GM19328 (cell line): ENCODE measurements around the gene HAVCR1.

Experiments used
- ATAC-seq: cut with Tn5 transposase; IDR thresholded peaks from one replicate; pipeline ENCODE4 v1.9.1; 2021; ENCODE audit warnings: mild to moderate bottlenecking, moderate library complexity; ENCODE audit not compliant: unreplicated experiment

HAVCR1 gene

DNA sequence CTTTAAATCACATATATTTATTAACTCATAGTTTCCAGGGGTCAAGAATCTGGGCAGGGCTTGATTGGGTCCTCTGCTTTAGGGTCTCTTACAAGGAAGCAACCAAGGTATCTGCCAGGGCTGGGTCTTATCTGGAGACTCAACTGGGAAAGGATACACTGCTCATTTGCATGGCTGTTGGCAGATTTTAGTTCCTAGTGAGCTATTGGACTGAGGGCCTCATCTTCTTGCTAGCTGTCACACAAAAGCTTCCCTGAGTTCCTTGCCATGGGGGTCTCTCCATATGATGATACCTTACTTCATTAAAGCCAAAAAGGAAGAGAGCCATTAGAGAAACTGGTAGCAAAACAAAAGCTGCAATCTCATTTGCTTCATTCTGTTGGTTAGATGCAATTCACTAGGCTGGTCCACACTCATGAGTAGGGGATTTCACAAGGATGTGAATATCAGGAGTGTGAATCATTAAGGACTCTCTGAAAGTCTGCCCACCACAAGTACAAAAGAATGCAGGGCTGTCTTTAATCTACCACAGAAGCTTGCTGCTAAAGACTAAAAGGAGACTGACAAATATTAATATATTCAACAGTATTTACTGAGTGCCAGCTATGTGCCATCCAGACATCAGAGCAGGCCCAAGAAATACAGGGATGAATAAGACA lies 53.9 kb downstream of the HAVCR1 start:
- no peak for ATAC-seq

DNA sequence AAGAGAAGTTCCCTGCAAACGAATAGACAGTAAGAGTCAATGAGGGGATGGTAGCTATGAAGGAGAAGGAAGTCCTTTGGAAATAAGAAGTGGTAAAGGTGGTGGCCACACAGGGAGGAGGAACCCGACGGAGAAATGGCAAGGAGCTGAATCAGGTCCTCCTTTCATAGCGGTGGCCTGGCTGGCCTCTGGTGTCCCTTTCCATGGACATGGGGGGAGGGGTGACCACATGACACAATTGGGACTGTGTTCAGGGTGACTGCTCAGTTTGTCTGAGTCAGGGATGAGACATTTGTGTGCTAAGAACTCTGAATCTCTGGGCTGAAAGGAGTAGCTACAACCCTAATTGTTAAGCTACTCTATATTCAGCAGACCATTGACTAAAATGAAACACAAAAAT lies 67.2 kb downstream of the HAVCR1 start:
- ATAC-seq = no peak

DNA sequence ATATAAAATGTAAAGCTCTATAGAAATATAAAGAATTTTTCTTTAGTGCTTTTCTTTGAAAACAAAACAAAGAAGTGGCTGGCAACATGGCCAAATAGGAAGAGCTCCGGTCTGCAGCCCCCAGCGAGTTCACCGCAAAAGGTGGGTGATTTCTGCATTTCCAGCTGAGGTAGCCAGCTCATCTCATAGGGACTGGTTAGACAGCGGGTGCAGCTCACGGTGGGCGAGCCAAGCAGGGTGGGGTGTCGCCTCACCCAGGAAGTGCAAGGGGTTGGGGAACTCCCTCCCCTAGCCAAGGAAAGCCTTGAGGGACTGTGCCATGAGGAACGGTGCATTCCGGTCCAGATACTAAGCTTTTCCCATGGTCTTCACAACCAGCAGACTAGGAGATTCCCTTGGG lies 74.9 kb downstream of the HAVCR1 start:
- no peak for ATAC-seq

- ATAC-seq = no peak
These were observed 77.4 kb downstream of the HAVCR1 start for GRCh38 chr5:156981481-156981880.
